IMR-90 (cell line): Measurements from ENCODE around the gene ZNF778. TPM values are rescaled to one million over a fixed set of nuclear protein-coding genes. Genes with fewer than 3 reads are reported as not detected.

Experiments
- ATAC-seq: fragments of 200-7000 bp; cut with Tn5 transposase; 2 replicates; pipeline ENCODE4 v1.9.1; 2020; ENCODE audit warnings: low read depth, mild to moderate bottlenecking, moderate library complexity
- BruUV-seq: library from RNA; stranded (reverse); fragments of 400-500 nt; replicated peaks from 2 replicates; lab custom pipeline; 2021; lab: Mats Ljungman, UMichigan
- CTCF ChIA-PET: fragments of 300-600 bp; formaldehyde crosslinking; extraction: SDS; loops from one replicate; lab custom pipeline; 2021; ENCODE audit warnings: antibody characterized with exemption; lab: Yijun Ruan, JAX
- POLR2A ChIA-PET: fragments of 300-600 bp; sonication (Branson Sonifier 250); formaldehyde crosslinking; loops from one replicate; lab custom pipeline; 2022; ENCODE audit warnings: antibody characterized with exemption; ENCODE audit not compliant: unreplicated experiment; lab: Charles Lee
- DNase-seq: peaks from one replicate; pipeline ENCODE4 v3.0.0; 2013
- H2AFZ ChIP-seq: replicated peaks from 2 replicates; pipeline ENCODE3; 2013; ENCODE audit warnings: low read length, mild to moderate bottlenecking; ENCODE audit not compliant: poor library complexity
- H2AK5ac ChIP-seq: 2 replicates; pipeline ENCODE4 v1.6.1; 2013; ENCODE audit warnings: low read depth, low read length, inconsistent platforms
- H2AK9ac ChIP-seq: replicated peaks from 2 replicates; pipeline ENCODE3; 2013; ENCODE audit warnings: mild to moderate bottlenecking, low read depth, low read length, moderate library complexity; ENCODE audit not compliant: poor library complexity
- H2BK120ac ChIP-seq: 2 replicates; pipeline ENCODE4 v1.6.1; 2013; ENCODE audit warnings: low read depth, low read length, inconsistent platforms
- H2BK15ac ChIP-seq: 3 replicates; pipeline ENCODE4 v1.6.1; 2013; ENCODE audit warnings: low read depth, low read length, inconsistent platforms
- H2BK20ac ChIP-seq: 2 replicates; pipeline ENCODE4 v1.6.1; 2013; ENCODE audit warnings: low read depth, mild to moderate bottlenecking, inconsistent platforms, low read length, moderate library complexity
- H2BK5ac ChIP-seq: 2 replicates; pipeline ENCODE4 v1.6.1; 2013; ENCODE audit warnings: mild to moderate bottlenecking, low read depth, low read length, inconsistent platforms; ENCODE audit not compliant: poor library complexity, severe bottlenecking
- H3K14ac ChIP-seq: replicated peaks from 2 replicates; pipeline ENCODE4 v1.6.1; 2013; ENCODE audit warnings: low read depth, low read length, inconsistent platforms
- H3K18ac ChIP-seq: 2 replicates; pipeline ENCODE4 v1.6.1; 2013; ENCODE audit warnings: low read depth, low read length, control low read depth
- H3K23ac ChIP-seq: 2 replicates; pipeline ENCODE4 v1.6.1; 2013; ENCODE audit warnings: low read depth, low read length, inconsistent platforms
- H3K27ac ChIP-seq: 2 replicates; pipeline ENCODE4 v1.5.1; 2013; ENCODE audit warnings: mild to moderate bottlenecking, control low read depth, low read length; ENCODE audit not compliant: insufficient read depth
- H3K27me3 ChIP-seq: 2 replicates; pipeline ENCODE4 v1.6.1; 2013; ENCODE audit warnings: low read length; ENCODE audit not compliant: control insufficient read depth, insufficient read depth
- H3K36me3 ChIP-seq: 2 replicates; pipeline ENCODE4 v1.6.1; 2013; ENCODE audit warnings: low read length, mixed read lengths; ENCODE audit not compliant: control insufficient read depth, insufficient read depth
- H3K4ac ChIP-seq: 2 replicates; pipeline ENCODE4 v1.6.1; 2013; ENCODE audit warnings: low read depth, low read length, inconsistent platforms
- H3K4me1 ChIP-seq: 2 replicates; pipeline ENCODE4 v1.6.1; 2013; ENCODE audit warnings: low read length, mixed read lengths; ENCODE audit not compliant: control insufficient read depth, insufficient read depth
- H3K4me2 ChIP-seq: 2 replicates; pipeline ENCODE4 v1.6.1; 2013; ENCODE audit warnings: low read depth, mild to moderate bottlenecking, control low read depth, low read length, moderate library complexity
- H3K4me3 ChIP-seq: 2 replicates; pipeline ENCODE4 v1.5.1; 2013; ENCODE audit warnings: low read depth, mild to moderate bottlenecking, control low read depth, low read length, moderate library complexity; ENCODE audit not compliant: insufficient read depth
- H3K56ac ChIP-seq: 2 replicates; pipeline ENCODE4 v1.6.1; 2013; ENCODE audit warnings: low read length, inconsistent platforms; ENCODE audit not compliant: insufficient read depth; ENCODE audit errors: extremely low read depth
- H3K79me1 ChIP-seq, 2 experiments: 2 replicates each; pipeline ENCODE4 v1.6.1; 2013; ENCODE audit warnings: low read length in 2 of 2, inconsistent platforms in 1 of 2, low read depth in 1 of 2
- H3K9ac ChIP-seq: 2 replicates; pipeline ENCODE4 v1.6.1; 2013; ENCODE audit warnings: low read depth, low read length, control low read depth
- H3K9me1 ChIP-seq: 2 replicates; pipeline ENCODE4 v1.6.1; 2013; ENCODE audit warnings: low read length, inconsistent platforms; ENCODE audit not compliant: insufficient read depth
- H3K9me3 ChIP-seq: 2 replicates; pipeline ENCODE4 v1.6.1; 2013; ENCODE audit warnings: low read length; ENCODE audit not compliant: control insufficient read depth, insufficient read depth
- H4K20me1 ChIP-seq: 2 replicates; pipeline ENCODE4 v1.6.1; 2013; ENCODE audit warnings: low read length, inconsistent platforms; ENCODE audit not compliant: insufficient read depth
- H4K5ac ChIP-seq: 2 replicates; pipeline ENCODE4 v1.6.1; 2013; ENCODE audit warnings: mild to moderate bottlenecking, low read depth, low read length, control low read depth
- H4K8ac ChIP-seq, 2 experiments: 2 replicates each; pipeline ENCODE4 v1.6.1; 2013; ENCODE audit warnings: low read depth in 2 of 2, low read length in 2 of 2, control low read depth in 1 of 2, inconsistent platforms in 1 of 2
- H4K91ac ChIP-seq: 2 replicates; pipeline ENCODE4 v1.6.1; 2013; ENCODE audit warnings: low read depth, low read length, inconsistent platforms; ENCODE audit not compliant: insufficient read depth
- MXI1 ChIP-seq: IDR thresholded peaks from 2 replicates; pipeline ENCODE4 v1.6.1; 2012; ENCODE audit warnings: low read depth, mild to moderate bottlenecking, low read length, moderate library complexity, borderline replicate concordance
- POLR2A ChIP-seq: IDR thresholded peaks from 2 replicates; pipeline ENCODE4 v1.6.1; 2012; ENCODE audit warnings: mild to moderate bottlenecking, low read depth, low read length
- WGBS, 2 experiments: methylation state at CpG; one replicate each; pipeline versions ENCODE4 v1.1.5 to v1.1.7; 2013; ENCODE audit warnings: missing lambda C conversion rate in 2 of 2; ENCODE audit not compliant: insufficient read length in 1 of 2; ENCODE audit errors: extremely low coverage in 2 of 2; 5-methylcytosine and 5-hydroxymethylcytosine counted together
- dilution Hi-C: fragments of 300-500 bp; cut with HindIII; formaldehyde crosslinking; loops from one replicate; pipeline ENCODE4 v1.14.3; 2018; ENCODE audit warnings: low sequenced_read_pairs; ENCODE audit not compliant: unreplicated experiment
- in situ Hi-C: fragments of 300-500 bp; cut with MboI; formaldehyde crosslinking; loops from 3 replicates; pipeline ENCODE4 v1.14.3; 2019; ENCODE audit warnings: low sequenced_read_pairs, inconsistent platforms, mixed read lengths
- intact Hi-C: fragments of 100-400 bp; cut with micrococcal nuclease; formaldehyde crosslinking; loops from 2 replicates; pipeline ENCODE4 v1.10.0; 2022
- polyA plus RNA-seq, 3 experiments: library from polyadenylated mRNA; depleted of rRNA; stranded (reverse); fragments of >200 nt; gene quantifications; 2 replicates each; pipeline ENCODE4 v1.2.3, GENCODE V29; 2012; ENCODE audit warnings: low replicate concordance in 1 of 3
- total RNA-seq: library from RNA; depleted of rRNA; stranded (reverse); fragments of >200 nt; gene quantifications from 2 replicates; pipeline ENCODE4 v1.2.3, GENCODE V29; 2012

ZNF778 gene
- total and polyA plus RNA-seq, 2 of the 4 experiments (the other 2 are of a cell fraction), result 5.6 to 9.9 TPM

GRCh38 chr16:89269805-89270665 is 52.5 kb downstream of the ZNF778 start:
- peaks cover 24% of the 10 kb centered on the region; the same call in 1 of the 2 replicates for H4K20me1 ChIP-seq
- no peak overlapping the region for H3K18ac ChIP-seq
- intact Hi-C loops (no loop called here), in situ Hi-C loops (no loop called here), dilution Hi-C loops (no loop called here)
- H2BK5ac ChIP-seq, result no peak overlapping the region
- no peak overlapping the region for H3K4me3 ChIP-seq
- DNase-seq (no peak), ATAC-seq (no peak)
- no peak overlapping the region for H2AK5ac ChIP-seq
- H4K5ac ChIP-seq, result no peak overlapping the region
- no peaks in the 10 kb centered on the region for H3K9me3 ChIP-seq
- ChIA-PET CTCF (no interaction called here), POLR2A (no interaction called here)
- 97% methylated on average over 16 of the region's 27 CpGs; no CpG with 5 or more reads in 1 of the 2 experiments for WGBS, 2 experiments
- no peak overlapping the region for H4K8ac ChIP-seq
- H3K9ac ChIP-seq, result no peak overlapping the region
- peaks cover 10 to 54% of the 10 kb centered on the region in 2 experiments for H3K79me1 ChIP-seq
- H2BK15ac ChIP-seq, result no peak overlapping the region
- H3K4me2 ChIP-seq, result no peak overlapping the region
- H2AK9ac ChIP-seq, result peak overlapping the region; percentile 50
- BruUV-seq, result no TSS peak
- no peak overlapping the region for H2BK120ac ChIP-seq
- no peak overlapping the region for H3K4ac ChIP-seq
- H3K9me1 ChIP-seq, result no peaks in the 10 kb centered on the region; the same call in 1 of the 2 replicates
- no peak overlapping the region for H2AFZ ChIP-seq
- no peak overlapping the region for H3K56ac ChIP-seq
- no peaks in the 10 kb centered on the region for H3K27me3 ChIP-seq
- H3K4me1 ChIP-seq, result no peaks in the 10 kb centered on the region
- no peak overlapping the region for H3K23ac ChIP-seq
- no peak overlapping the region for H3K27ac ChIP-seq
- TF ChIP-seq MXI1 (no peak), POLR2A (no peak)
- H3K14ac ChIP-seq, result no peak overlapping the region
- H2BK20ac ChIP-seq, result no peak overlapping the region
- H3K36me3 ChIP-seq, result peaks cover 72% of the 10 kb centered on the region
- H4K91ac ChIP-seq, result no peak overlapping the region
